ENCODE results near the gene KLK15.

- TF ChIP-seq POLR2AphosphoS5 (IDR thresholded peaks at IDR 0.05; ENCODE audit: borderline replicate concordance, low read depth, low read length) = no peak
- TF ChIP-seq EZH2 (IDR thresholded peaks at IDR 0.05) = no peak
- no peak for TF ChIP-seq FOXP2 (optimal IDR thresholded peaks at IDR 0.05; ENCODE audit: control extremely low read depth, extremely low read length, insufficient read depth)
These were observed 708 bp downstream of the KLK15 start for GRCh38 chr19:50832666-50833065.
